Measurements from ENCODE around the gene HOXB5.

Gene HOXB5

DNA sequence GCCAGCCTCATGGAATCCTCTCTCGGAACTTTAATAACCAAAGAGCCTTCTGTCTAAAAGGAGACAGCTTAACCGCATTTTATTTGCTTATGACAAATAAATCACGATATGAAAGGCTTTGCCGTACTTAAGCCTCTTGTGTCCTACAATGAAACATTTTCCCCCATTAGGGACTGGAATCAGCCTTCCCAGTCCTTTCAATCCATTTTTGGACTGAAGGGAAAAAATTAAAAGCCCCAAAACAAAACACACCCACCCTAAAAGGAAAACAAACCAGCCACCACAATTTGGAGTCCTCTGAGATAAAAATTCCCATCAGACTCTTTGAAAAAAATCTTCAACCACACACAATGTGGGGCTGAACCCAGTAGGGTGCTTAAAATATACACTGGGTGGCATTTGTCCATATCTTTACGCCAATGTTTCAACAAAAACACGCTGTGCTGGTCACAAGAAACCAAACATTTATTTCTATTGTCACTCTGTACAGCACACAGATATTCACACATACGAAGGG is 18.5 kb downstream of the HOXB5 start:
- DNase-seq (ENCODE audit: low read depth in 2 of 2): no peak

DNA sequence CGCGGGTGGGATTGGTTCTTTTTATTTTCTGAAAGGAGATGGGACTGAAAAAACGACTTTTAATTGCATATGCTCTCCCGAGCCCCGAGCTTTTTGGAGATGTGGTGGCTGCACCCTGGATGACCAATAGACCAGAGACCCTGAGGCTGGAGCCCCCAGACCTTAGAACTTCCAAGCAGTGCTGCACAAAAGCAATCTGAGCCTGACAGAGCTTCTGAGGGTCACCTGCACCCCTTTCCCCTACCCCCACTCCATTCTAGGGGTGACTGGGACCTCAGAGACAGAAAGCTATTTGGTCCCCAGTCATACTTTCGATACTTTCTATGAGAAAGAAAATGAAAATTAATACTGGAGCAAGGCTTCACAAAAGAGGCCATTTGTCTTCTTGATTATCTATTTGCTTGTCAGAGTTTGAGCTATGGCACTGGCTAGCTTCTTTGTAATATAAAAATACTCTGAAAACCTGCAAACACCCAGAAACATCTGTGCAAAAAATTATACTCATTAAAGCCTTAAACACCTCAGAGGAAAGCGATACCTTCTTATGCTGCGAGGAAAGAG is 19.0 kb downstream of the HOXB5 start:
- DNase-seq (ENCODE audit: low read depth in 2 of 2): no peak

DNA sequence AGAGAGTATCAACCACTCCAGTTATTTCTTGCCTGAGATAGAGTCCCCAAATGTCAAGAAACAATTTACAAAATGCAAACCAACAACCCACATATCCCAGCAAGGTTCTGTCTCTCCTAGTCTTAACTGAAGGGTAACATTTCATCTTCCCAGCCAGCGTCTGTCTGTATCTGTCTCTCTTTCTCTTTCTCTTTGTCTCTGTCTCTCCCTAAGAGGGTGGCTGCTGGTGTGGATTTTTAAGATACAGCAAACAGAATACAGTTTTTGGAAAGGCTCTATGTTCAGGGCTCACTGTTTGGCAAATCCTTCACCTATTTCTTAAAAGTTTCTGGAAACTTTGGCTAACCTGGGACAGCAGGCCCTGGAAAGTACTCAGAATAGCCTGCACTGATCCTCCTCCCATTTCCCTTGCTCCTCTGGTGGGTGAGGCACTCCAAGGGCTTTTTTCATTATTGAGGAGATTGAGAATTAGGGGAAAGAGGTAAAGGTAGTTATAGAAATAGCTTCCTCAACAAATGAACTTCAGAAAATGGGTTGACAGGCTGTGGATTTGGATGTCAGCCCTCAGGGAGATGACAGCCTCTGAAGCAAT is 21.7 kb downstream of the HOXB5 start:
- no peak for DNase-seq (ENCODE audit: low read depth in 2 of 2)

DNA sequence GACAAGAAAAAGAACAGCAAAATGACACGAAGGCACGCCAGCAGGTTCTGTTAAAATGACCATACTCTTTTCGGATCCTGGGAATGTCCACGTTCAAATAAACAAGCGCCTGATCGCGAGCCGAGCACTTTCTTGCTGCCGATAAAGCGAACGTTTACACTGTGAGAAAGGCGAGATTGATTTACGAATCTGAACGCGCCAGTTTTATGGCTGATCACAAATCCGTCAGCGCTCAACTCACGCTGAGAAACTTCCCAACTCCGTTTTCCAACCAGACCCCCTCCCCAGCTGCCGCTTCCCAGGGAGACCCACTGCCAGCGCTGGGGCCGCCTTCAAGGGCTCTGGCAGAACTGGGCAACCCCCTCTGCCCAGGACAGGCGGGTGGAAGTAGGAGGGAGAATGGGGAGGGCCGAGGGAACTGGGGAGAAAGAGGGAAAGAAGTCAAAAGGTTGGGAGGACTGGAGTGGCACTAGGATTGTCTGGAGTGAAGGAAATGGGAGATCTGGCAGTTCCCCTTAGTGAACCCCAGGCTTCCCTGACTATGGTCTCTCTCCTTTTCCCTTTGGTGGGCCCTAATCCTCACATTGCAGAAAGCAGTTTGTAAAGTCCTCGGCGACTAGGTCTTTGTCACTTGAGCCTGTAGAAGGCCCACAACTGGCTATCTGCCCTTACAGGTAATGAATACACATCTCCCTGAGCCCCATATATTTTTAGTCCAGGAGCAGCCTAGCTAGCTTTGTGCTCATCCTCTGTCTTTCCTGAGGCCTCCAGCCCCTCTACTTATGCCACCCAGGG is 22.4 kb downstream of the HOXB5 start:
- DNase-seq (ENCODE audit: low read depth in 2 of 2): no peak

DNA sequence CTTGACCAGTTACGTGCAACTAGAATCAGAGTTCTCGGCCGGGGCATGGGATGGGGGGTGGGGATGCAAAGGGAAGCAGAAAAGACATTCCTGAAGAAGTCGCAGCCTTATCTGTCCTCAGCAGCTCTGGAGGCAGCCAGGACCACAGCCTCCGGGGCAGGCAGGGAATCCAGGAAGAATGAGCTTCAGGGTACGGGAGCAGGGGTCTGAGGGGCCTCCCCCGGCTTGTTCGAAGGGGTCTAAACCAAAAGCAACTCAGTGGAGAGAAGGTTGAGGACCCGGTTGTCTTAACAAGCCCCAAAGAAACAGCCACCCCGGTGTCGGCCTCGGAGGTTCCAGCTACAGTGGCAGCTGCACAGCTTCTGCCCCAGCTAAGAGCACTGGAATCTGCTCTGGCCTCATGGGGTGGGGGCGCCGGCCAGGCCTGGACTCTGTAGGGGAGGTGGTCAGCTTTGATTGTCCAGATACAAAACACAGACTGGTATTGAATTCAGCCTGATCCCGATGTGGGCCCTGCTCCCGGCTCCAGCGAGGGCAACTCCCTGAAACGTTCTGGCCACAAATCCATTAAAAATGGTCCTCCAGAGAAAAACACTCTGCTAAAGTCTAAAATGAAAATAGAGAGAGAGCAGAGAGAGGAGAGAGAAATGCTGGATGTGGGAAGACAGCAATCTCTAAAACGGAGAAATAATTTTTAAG is 23.1 kb downstream of the HOXB5 start:
- no peak for DNase-seq (ENCODE audit: low read depth in 2 of 2)

DNA sequence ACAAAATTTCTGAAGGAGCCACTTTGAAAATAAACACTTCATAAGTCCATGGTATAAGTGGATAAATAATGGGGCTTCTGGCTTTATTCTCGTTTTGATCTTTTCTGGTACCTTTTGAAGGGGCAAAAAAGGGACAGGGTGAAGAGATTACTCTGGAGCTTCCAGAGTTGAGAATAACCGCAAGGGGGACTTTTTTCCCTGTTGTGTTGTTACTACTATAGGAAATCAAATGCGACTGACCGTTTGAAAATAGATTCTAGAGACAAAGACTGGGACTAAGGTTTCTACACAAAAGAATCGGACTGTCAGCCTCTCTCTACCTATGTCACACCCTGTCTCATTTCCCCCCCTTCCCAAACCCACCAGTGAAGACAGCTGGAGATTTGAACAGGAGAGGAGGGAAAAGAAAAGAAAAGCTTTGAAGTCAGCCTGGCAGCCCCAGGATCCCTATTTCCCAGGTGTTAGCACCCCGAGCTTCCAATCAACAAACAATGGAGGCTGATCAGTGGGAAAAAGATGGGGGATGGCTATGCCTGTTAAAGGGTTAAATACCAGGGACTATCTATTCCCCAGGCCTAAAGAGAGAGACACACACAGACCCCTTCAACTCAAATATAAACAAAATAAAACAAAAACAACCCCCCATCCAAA is 23.8 kb downstream of the HOXB5 start:
- no peak for DNase-seq (ENCODE audit: low read depth in 2 of 2)

DNA sequence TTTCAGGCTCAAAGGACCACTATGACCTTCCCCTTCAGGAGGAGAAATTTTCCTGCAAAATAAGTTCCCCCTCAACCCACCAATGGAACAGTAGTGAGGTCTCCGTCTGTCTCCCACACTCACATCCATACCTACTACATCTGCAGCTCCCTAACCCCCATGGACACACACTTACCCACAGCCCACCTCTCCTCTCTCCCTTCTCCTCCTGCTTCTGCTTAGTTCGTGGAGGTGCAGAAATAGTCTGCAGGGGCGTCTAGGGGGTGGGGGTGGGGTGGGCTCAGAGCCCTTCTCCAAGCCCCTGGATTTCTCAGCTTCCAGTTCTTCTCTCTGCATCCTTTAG is 24.4 kb downstream of the HOXB5 start:
- DNase-seq (ENCODE audit: low read depth in 2 of 2): no peak

DNA sequence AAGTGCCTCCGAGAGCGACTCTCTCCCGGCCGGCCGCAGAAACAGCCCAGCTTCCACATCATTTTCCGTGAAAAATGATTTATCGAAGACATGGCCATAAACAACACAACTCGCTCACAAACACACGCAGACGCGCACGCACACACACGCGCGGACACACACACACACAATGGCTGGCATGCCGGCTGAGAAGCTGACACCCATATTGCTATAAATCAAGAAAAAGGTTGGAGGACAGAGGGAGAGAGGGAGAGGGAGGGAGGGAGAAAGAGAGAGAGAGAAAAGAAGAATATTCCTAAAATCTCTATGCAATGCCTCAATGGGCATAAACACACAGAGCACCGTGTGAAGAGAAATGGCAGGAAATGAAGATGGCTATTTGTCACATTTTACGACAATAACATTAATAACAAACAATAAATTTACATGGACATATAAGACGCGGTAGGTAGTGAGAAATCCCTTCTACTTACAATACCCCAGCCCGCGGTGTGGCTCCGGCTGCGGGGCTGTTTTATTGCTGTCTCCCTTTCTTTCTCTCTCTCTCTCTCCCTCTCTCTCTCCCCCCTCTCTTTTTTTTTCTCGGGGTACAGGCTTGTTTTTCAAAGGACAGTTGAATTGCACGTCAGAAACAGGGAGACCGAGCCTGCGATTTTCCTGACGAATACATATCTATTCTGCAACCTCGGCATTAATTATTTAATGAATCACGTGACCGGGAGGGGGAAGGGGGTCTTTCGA is 24.9 kb downstream of the HOXB5 start:
- DNase-seq (ENCODE audit: low read depth in 2 of 2): no peak

DNA sequence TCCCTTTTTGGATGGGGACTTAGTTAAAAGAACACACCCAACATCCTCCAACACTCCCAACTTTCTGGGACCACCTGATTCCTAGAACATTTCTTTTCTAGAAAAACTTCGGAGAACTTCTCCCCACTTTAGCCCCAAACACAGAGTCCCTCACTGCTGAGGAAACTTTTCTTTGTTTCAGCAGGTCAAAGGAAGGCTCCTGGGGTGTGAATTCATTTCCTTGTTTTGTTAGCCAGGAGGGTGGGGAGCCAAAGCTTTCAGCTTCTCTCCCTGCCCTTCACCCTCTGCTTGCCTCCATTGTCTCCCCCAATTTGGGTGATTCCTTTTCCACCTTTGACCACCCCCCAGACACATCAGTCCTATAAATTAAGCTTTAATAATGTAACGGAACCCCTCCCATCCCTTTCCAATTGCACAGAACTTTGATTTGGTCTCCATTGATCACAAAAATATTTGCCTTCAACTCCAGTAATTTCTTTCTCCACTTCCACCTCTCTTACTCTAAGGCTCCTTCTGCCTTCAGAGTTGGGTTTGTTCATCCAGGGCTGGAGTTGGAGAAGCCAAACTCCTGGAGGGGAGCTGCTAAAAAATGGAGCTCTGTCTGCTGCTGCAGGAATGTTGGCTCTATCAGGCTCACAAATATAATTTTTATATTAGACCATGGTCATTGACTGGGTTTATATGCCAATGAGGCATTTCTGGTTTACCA is 25.8 kb downstream of the HOXB5 start:
- DNase-seq (ENCODE audit: low read depth in 2 of 2): no peak

DNA sequence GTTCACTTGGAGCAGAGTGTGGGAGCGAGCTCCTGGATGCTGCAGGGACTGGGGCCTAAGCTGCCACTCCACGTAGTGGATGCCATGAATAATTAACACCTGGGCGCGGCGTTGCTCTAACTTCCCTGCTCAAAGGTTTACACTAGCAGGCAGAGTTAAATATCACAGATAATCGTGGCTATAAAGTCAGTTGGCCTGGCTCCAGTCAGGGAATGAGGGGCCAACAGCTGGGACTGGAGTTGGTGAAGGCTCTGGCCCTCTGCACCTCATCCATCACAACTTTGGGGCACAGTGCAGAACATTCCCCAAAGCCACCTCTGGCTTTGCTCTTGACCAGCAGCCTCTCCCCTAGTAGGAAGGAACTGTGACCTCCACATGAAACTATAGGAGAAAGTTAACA is 26.4 kb downstream of the HOXB5 start:
- no peak for DNase-seq (ENCODE audit: low read depth in 2 of 2)

DNA sequence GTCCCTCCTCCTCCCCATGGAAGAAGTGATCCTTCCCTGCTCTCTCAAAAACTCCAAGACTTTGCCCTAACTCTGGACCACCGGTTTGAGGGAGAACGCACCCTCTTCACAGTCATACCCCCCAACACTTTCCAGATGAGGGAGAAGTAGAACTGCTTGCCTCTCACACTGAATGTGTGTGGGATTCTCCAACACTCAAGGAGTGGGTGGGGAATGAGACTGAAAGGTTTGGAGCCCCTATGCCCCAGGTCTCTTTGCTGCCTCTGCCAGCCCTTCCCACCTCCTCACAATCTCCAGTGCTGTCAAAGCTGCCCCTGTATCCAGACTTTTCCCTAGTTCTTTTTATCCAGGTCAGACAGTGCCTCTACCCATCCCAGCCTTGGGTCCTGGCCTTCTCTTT is 26.9 kb downstream of the HOXB5 start:
- no peak for DNase-seq (ENCODE audit: low read depth in 2 of 2)

DNA sequence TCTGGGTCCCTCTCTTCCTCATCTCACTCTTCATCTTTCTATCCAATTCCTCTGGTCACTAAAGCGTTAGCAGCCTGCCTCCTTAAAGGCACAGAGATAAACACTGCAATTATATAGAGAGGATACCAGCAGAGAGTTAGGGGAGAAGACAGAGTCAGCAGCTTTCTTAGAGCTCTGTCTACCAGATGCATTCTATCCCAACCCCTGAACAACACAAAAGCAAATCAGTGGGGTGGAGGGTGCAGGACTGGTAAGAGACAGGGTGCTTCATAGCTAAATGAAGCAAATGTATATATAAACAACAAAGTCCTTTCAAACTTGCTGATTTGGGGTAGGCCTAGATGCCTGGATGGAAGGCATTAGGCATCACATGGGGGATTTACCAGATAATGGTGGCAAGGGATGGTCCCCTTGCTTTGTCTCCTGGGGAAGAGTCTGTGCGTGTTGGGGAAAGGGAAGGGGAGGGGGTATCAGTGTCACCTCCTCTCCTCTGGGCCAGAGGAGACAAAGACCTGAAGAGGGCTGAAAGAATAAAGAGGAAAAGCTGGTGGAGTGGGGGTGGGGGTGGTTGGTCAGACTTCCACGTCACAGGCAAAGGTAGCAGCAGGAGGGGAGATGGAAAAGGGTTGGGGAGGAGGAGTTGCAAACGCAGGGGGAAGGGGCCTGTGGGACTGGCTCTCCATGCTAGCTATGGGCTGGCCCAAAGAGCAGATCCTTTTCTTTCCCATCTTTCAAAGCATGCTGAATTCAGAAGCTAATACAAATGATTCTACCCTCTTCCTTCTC is 27.5 kb downstream of the HOXB5 start:
- DNase-seq (ENCODE audit: low read depth in 2 of 2): no peak

DNA sequence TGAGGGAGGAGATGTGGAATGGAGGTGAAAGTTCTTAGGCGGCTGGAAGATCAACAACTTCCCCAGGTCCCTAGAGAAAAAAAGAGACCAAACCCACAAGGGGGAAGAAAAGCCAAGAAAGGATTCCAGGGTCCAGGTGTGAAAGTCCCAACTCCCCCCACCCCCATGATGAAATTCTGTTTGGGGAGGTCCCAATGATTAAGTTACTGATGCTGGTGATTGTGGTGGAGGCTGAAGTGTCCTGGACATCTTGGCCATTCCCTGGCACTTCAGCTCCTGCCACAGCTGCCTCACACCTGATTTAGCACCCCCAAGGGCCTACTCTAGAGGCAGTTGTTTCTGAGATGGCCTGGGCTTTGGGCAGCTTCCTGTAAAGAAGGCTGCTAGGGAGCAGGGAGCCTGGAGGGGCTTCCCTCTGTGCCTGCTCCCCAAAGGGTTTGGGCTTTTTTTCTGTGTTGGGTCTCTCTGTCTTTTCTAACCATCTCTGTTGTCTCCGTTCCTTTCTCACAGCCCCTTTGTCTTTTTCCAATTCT is 28.5 kb downstream of the HOXB5 start:
- no peak for DNase-seq (ENCODE audit: low read depth in 2 of 2)

DNA sequence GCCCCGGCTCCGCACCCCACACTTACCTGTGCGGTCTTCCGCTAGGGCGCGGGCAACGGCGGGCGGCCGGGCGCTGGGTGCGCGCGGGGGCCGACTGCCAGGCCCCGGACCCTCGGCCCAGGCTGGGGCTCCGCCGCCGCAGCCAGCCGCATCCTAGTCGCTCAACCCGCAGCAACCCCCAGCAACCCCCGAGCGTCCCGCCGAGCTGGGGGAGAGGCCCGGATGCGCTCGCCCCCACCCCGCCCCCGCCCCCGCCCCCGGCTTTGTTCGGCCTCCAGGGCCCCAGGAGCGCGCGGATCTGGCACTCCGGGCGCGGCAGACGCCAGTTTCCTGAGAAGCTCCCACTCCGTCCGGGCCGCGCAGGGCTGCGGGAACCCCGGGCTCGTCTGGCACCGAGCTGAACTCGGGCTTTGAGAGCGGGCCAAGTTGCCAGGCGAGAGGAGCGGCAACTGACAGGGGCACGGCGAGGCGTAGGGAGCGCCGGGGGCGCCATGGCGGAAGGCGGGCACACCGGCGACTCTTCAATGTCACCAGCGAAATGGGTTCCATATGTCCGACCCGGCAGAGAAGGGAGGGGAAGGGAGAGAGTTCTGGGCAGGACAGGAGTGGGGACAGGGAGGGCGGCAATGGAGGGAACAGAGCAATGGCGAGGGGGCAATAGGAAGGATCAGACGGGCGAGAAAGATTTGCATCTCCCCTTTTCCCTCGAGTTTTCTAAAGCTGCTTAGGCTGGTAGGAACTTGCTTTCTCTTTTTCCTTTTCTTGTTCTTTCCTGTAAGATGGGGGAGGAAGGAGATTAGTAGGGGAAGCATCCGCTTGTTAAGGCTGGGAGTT is 29.2 kb downstream of the HOXB5 start:
- DNase-seq (ENCODE audit: low read depth in 2 of 2): no peak

DNA sequence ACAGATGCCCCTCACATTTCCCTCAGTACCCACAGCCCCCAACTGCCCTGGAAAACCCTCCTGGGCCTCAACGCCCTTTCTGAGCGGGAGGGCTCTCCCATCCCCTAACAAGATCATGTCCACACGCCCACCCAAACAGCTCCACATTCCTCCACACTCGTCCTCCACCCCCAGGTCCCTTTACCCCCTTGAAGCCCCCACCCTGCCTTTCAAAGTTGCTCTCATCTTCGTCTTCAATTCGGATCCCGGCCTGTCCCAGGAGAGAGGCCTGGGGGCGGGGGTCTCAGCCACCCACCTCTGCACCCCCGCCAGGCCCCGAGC is 29.8 kb downstream of the HOXB5 start:
- DNase-seq (ENCODE audit: low read depth in 2 of 2): no peak

DNA sequence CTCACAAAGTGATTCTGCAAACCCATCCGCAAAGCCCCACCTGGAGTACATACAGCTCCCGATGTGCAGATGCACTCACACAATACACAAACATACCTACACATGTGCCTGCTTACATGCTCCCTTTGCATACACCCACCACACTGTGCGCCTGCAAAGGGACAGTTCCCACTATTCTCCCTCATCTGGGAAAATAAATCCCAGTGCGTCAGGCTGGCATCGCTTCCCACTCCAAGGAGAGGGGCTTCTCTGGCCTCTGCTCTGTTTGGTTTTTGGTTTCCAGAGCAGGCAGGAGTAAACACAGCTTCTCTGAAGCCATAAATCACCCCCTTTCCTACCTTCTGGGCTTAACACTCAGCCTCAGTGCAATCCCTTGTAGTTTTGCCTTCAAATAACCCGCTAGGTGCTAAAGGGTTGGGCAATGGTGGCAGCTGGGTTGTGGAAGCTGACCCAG is 30.2 kb downstream of the HOXB5 start:
- DNase-seq (ENCODE audit: low read depth in 2 of 2): no peak

DNA sequence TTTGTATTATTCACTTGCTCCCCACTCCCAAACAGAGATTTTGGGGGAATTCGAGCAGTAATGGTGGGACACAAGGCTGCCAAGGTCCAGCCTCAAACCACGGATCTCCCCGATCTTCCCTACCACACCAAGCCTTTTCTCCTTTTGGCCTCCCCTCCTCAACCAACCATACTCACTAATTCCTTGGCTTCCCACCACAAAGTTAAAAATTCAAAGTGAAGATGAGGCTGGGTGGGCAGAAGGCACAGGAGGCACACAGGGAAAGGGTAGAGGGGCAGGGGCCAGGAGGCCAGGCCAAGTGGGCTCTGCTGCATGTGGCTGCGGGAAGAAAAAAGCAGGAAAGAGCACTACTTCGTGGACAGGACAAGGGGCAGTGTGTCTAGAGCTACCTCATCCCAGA is 30.6 kb downstream of the HOXB5 start:
- DNase-seq (ENCODE audit: low read depth in 2 of 2): no peak

DNA sequence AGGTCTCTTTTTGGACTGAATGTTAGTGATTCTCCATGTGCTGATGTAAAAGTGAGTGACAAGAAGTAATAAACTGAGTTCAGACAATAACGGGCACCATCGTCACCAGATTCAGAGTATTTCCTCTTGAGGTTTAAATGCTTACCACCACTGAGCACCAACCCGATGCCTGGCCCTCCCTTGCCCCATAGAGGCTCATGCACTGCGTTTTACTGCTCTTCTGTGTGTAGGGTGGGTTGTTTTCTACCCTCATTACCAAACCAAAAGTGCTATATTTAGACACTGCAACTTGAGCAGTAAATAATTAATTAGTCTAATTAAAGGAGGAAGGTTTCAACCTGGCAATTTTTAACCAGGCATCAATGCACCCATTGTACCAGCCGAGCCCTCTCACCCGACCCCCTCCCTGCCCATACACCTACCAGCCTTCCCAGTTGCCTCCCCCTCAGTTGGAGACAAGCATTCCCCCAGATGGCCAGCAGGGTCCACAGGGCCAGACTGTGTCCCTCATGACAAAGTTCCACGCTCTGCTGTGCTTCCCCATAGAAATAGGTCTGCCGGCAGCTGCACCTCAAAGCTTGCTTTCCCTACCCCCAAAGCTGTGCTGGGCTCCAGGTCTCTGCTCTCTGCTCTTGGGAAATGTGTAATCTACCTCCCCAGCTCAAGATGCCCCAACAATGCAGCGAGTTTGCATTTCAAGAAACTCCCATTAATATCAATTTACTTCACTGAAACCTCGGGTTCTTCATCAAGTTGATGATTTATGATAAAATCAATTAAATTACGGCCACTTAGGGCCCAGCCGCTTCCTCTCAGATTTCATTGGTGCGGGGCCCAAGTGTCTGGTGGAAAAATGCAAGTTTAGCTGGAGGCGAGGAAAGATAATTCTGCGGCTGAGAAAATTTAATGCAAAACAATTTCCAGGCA is 31.4 kb downstream of the HOXB5 start:
- no peak for DNase-seq (ENCODE audit: low read depth in 2 of 2)
